G401 (cell line): ENCODE measurements around the gene SLIT3. TPM values are rescaled to one million over a fixed set of nuclear protein-coding genes. Genes with fewer than 3 reads are reported as not detected.

Experiments
- DNase-seq: peaks from one replicate; pipeline ENCODE4 v3.0.0-alpha.2; 2015; ENCODE audit warnings: low spot score
- in situ Hi-C: cut with HindIII; loops from 2 replicates; pipeline ENCODE4 v1.10.0; 2016; ENCODE audit warnings: low sequenced_read_pairs, mixed read lengths
- total RNA-seq: library from RNA; depleted of rRNA; stranded (reverse); fragments of >200 nt; shearing (Covaris generic); gene quantifications from 2 replicates; pipeline ENCODE4 v1.2.3, GENCODE V29; 2014

SLIT3 gene
- total RNA-seq, 1 experiment from 2014 or later, result 0.03 TPM

- in situ Hi-C loops, result no loop called here
- no peak for DNase-seq
Observed at GRCh38 chr5:169192536-169192935, 108.4 kb downstream of the SLIT3 start.

DNA sequence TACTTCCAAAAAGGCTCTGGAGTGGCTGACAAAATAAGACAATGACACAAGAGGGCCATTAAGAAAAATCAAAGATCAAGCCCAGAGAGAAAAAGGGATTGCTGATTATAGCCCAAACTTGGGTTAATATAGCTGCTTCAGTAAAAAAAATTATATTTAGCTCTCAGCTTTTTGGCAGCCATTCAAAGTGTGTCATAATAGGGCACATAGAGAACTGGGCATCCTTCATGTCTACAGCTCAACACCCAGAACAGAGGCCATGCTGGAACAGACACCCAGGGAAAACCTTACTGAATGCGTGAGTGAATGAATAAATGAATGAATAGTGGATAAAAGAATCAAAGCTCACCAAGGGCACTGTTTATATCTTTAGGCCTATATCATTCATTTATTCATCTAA, 110.1 kb downstream of the SLIT3 start:
- in situ Hi-C loops, result no loop called here

GRCh38 chr5:169185626-169186025, 115.3 kb downstream of the SLIT3 start:
- in situ Hi-C loops, result no loop called here
- DNase-seq, result no peak

More for the DNA sequence above, 110.1 kb downstream of the SLIT3 start:
- DNase-seq, result peak; percentile 56

DNA sequence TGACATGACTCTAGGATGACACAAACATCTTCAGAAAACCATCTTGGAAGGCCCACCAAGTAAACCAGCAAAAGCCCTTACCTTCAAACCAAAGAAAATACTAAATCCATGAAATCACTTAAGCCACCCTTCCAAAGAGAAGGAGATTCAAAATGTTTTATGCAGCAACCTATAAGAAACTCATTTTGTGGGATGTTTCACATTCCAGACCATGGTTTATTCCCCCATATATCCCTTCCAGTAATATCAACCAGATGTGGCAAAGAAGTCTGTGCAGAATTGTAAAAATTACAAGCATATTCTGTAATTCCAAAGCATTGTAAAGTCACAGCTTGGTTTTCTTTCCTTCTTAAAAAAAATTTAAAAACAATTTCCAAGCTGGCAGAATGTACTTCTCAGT, 117.4 kb downstream of the SLIT3 start:
- in situ Hi-C loops, result no loop called here
- no peak for DNase-seq

DNA sequence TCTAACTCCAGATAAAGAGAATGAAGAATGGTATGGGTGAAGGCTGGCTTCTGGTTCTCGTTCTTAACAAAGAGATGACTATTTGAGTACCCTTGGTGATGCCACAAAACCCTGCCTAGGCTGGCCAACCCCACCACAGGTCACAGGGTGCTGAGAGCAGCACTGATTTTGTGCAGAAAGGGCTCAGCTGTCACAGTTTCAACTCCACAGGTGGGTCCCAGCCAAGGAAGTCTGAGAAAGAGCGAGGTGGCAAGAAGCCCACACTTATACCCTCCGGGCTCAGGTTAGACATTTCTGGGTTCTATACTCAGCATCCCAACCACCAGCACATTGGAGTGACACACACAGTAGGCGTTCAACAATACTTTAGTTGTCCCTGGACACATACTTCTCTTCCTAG, 118.1 kb downstream of the SLIT3 start:
- DNase-seq, result no peak
- in situ Hi-C loops, result no loop called here

- no peak for DNase-seq
- in situ Hi-C loops, result no loop called here
Observed at GRCh38 chr5:169181814-169182213, 119.1 kb downstream of the SLIT3 start.

GRCh38 chr5:169178754-169179153, 122.2 kb downstream of the SLIT3 start:
- in situ Hi-C loops, result no loop called here
- DNase-seq, result no peak

DNA sequence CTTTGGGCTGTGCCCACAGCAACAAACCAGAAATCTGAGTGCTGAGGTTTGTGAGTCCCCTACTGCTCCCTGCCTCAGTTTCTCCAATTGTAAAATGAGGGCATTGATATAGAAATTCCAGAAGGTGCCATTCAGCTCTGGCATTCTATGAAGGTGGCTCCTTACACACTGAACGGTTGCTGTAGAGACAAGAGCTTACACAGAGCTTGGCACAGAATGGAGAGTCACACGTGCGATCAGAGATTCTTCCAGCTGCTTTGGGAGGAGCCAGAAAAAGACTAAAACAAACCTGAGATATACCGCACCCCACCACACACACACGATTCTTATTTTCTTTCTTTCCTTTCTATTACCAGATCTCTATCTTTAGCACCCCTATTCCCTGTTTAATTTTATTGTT, 122.7 kb downstream of the SLIT3 start:
- in situ Hi-C loops, result no loop called here
- DNase-seq, result no peak

DNA sequence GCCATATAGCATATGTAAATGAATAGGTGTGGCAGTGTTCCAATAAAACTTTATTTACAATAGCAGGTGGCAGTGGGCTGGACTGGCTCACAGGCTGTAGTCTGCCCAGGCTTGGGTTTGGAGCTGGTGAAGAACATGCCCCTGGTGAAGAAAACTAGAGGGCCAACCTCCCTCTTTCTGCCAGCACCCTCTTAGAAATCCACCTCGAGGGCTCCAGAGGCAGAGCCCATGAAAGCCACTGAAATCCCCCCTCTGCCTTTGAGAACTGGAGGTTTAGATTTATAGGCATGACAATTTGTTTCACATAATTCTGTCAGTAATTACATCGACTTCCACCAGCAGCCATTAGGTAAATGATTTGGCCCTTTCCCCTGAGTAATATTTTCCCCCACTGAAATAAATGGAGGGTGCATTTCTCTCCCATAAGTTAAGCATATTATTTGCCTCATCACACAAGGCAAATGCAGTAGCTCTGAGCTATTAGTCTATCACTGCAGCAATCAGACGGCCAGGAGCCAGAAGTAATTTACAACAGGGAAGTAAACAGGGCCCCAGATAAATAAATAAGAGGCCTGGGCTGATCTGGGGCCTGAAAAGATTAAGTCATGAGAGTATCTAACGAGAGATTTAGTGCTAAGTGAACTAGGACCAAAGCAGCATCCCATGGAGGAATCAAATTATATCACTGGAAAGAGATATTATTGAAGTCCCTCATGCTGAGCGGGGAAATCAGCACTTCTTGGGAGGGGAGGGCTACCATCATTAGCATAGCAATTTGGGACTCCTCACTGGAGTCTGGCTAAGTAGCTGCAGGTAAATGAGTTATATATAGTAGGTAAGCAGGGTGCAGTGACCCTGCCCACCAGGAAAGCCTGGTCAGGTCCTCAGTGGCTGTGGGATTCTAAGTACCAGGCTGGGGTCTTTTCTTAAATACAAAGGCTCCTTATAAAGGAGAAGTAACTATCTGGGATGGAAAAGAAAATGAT, 123.9 kb downstream of the SLIT3 start:
- in situ Hi-C loops, result no loop called here
- DNase-seq, result no peak

- no peak for DNase-seq
- in situ Hi-C loops, result no loop called here
Observed at GRCh38 chr5:169175733-169176132, 125.2 kb downstream of the SLIT3 start.

DNA sequence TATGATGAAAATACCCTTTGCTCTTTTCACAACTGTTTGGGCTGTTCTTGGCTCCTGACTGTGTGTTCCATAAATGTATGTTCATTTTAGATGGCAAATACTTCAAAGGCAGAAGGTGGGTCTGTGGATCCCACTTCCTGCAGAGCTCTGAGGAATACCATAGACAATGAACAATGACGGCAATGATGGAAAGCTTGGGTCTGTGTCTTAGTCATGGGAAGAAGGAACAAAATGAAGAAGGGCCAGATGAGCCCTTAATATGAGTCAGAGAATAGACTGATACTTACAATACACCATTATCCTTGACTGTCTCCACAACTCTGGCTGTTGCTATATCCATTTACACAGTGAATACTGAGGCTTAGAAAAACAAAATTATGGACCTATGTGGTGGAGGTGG, 126.0 kb downstream of the SLIT3 start:
- DNase-seq, result no peak
- in situ Hi-C loops, result no loop called here

- in situ Hi-C loops, result no loop called here
- no peak for DNase-seq
Observed at GRCh38 chr5:169173372-169173771, 127.6 kb downstream of the SLIT3 start.

GRCh38 chr5:169171515-169171914, 129.4 kb downstream of the SLIT3 start:
- DNase-seq, result no peak
- in situ Hi-C loops, result no loop called here

DNA sequence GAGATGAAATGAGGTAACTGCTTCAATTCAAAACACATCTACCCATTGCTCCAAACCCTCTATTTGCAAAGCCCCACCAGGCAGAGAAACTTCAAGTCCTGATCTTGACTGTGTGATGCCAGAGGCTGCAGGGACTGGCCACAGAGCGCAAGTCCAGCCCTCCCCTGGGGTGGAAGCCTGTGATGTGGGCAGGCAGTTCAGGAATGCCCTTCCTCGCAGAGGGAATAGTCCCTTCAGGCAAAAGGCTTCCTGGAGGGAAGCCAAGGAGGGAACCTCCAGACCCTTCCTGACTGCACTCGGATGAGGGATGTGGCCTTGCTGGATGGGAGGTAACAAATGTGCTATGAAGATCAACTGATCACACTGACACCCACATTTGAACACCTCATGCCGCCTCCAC, 131.2 kb downstream of the SLIT3 start:
- DNase-seq, result no peak
- in situ Hi-C loops, result no loop called here

DNA sequence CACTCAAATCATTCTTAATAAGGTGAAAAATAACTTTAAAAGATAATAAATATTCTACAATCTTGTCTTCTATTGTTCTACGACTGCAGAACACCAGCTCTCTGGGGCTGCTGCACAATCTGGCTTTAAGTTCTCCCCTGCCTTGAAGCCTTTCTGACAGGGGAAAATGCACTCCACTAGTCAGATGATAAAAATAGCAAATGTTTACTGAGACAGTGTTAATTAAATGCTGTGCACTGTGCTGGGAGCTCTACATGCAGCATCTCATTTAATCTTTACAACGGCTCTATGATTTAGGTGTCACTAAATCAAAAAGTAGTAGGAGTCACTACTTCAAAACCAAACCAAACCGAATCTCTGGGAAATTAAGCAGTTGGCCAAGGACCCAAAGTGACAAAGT, 132.7 kb downstream of the SLIT3 start:
- in situ Hi-C loops, result no loop called here

GRCh38 chr5:169166078-169166477, 134.9 kb downstream of the SLIT3 start:
- in situ Hi-C loops, result no loop called here
- no peak for DNase-seq

More for the DNA sequence above, 132.7 kb downstream of the SLIT3 start:
- DNase-seq, result peak; percentile 69

DNA sequence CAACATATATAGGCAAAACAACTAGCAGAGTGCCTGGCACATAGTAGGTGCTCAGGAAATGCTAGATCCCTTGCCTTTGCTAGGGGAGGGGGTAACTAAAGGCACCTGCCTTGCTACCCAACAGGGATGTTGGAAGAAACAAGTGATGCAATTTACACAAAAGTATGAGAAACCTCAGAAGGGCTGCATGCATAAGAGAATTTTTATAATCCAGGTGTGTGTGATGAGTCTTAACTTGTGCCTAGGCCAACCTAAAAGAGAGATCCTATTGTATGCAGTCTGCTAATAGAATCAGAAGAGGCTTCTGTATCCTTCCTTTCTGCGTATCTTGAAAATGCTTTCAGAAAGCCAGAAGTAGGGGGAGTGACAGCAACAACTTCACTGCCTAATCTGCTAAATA, 135.9 kb downstream of the SLIT3 start:
- no peak for DNase-seq
- in situ Hi-C loops, result no loop called here

DNA sequence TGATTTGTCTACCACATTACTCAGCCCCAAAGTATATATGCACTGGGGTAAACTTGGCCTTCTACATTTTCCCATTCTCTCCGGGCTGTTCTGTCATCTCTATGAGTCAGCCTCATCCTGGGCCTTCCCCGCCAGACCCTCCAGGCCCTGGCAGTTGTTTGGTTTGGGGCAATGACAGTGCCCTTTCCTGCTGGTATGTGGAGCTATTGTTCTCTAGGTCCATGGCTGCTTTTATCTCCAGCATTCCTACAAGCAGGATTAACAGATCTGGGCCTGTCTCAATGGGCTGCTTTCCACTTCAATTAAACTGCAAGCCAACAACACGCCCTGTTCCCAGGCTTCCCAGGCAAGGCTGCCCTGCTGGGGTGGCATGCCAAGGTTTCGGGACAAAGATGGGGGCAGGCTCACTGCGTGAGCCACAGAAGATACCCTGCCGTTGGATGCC, 136.4 kb downstream of the SLIT3 start:
- DNase-seq, result peak; percentile 98
- in situ Hi-C loops, result no loop called here

DNA sequence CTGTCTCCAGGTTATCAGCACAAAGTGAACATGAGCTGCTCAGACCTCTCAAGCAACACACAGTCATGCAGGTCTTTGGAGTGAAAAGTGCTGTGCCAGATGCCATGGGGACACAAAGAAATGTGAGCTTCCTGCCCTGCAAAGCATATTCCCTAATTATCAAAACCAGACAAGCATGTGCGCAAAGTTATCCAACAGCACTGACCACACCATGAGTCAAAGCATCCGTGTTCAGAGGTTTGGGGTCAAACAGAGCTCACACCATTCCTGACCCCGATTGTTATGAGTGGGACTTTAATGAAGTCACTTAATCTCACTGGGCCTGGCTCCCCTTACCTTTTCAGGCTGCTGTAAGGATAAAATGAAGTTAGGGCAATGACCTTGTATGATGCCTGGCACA, 138.5 kb downstream of the SLIT3 start:
- no peak for DNase-seq
- in situ Hi-C loops, result no loop called here

DNA sequence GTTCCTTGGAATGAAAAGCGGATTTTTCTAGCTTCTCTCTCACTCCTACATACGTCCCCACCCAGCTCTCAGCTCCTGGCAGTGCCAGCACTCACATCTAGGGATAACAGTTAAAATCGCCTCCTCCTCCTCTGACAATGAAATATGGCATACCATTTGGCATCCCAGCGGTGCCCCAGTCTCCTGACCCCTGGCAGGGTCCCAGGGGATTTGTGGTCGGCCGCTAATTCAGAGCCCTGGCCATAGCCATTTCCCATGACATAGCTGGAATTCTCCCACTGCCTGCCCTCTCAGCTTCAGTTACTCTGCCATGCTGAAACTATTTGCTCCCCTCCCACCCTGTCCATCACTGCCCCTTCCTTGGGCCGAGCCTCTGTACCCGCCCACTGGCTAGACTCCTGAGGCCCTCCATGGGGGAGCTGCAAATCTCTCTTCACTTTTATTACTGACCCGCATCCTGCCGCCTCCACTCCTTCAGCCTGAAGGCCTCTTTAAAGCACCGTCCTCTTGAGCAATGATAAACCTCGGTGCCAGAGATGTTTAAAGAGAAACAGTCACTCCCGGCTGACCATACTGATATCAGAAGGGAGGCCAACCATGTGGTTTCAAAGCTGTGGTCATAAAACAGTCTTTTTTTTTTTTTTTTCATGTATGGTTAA, 139.8 kb downstream of the SLIT3 start:
- peak; percentile 86 for DNase-seq
- in situ Hi-C loops, result no loop called here
